ENCODE results near the gene NNAT. TPM values are rescaled to one million over a fixed set of nuclear protein-coding genes. Genes with fewer than 3 reads are reported as not detected.
"Not testable (repeated sequence)": the region's sequence is repeated elsewhere in the genome, so short reads cannot be mapped to it uniquely, and the experiment has no call there.

Gene NNAT
- total RNA-seq, 1 experiment from 2014 or later, result not detected

DNA sequence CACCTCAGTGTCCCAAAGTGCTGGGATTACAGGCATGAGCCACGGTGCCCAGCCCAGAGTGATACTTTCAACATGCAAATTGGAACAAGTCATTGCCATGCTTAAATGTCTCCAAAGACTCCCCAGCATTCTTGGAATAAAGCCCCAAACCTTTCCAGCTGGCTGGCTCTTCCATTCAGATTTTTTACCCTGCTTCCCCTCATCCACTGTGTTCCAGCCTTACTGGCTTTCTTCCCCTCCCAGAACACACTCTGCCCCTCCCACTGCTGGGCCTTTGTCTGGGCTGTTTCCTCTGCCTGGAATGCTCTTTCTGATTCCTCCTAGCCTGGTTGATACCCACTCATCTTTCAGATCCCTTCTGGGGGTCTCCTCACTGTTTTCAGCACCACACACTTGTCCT lies 40.1 kb upstream of the NNAT start:
- intact Hi-C loops (cut with micrococcal nuclease; ENCODE audit: unreplicated experiment), result no loop called here
- no TSS peak for BruUV-seq (replicated peaks)
- Histone ChIP-seq H3K4me2 (no peak overlapping the region), H4K20me1 (ENCODE audit: insufficient read depth) (no peaks in the 10 kb centered on the region), H3K27ac (no peak overlapping the region), H3K36me3 (ENCODE audit: low read depth) (no peaks in the 10 kb centered on the region), H2AFZ (no peak overlapping the region), H3K27me3 (ENCODE audit: insufficient read depth, low read depth) (peaks cover 96% of the 10 kb centered on the region), H3K9me3 (ENCODE audit: insufficient read depth, low read depth) (no peaks in the 10 kb centered on the region), H3K4me3 (no peak overlapping the region), H3F3A (ENCODE audit: insufficient read depth, low read depth) (no peaks in the 10 kb centered on the region), H3K4me1 (replicated peaks; ENCODE audit: insufficient read depth) (no peaks in the 10 kb centered on the region), H3K79me2 (ENCODE audit: low read depth) (no peaks in the 10 kb centered on the region), H3K9me2 (ENCODE audit: insufficient read depth) (no peaks in the 10 kb centered on the region)
- TF ChIP-seq CTCF (conservative IDR thresholded peaks at IDR 0.05), result no peak
- no peak for TF ChIP-seq EZH2 (IDR thresholded peaks at IDR 0.05; ENCODE audit: low read depth)
- CTCF ChIA-PET, result no interaction called here
- DNase-seq, result no peak
- POLR2A ChIA-PET (ENCODE audit: unreplicated experiment), result no interaction called here

DNA sequence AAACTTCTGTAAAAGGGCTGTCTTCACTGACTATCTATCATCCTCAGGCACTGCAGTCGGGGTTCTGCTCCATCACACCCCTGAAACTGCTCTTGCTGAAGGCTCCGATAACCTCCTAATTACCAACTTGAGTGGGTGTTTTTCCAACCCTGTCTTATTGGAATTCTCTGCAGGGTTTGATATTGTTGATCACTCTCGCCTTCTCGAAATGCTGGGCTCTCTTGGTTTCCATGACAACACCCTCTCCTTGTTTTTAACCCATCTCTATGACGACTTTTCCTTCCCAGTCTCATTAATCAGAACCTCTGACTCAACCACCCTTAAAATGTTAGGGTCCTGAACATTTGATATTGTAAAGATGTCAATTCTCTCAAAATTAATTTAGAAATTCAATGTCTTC lies 39.4 kb upstream of the NNAT start:
- TF ChIP-seq CTCF (conservative IDR thresholded peaks at IDR 0.05), result no peak
- TF ChIP-seq EZH2 (IDR thresholded peaks at IDR 0.05; ENCODE audit: low read depth), result no peak
- ChIA-PET CTCF (interaction anchor here (0.6 kb wide), 1 partner anchor 229 kb away, joined by 3 read pairs; no protein-coding TSS in a partner anchor), POLR2A (ENCODE audit: unreplicated experiment) (no interaction called here)
- no peak for DNase-seq
- Histone ChIP-seq H3K79me2 (ENCODE audit: low read depth) (no peaks in the 10 kb centered on the region), H3K9me3 (ENCODE audit: insufficient read depth, low read depth) (no peaks in the 10 kb centered on the region), H3K36me3 (ENCODE audit: low read depth) (no peaks in the 10 kb centered on the region), H3K27ac (no peak overlapping the region), H3K9me2 (ENCODE audit: insufficient read depth) (no peaks in the 10 kb centered on the region), H3K4me3 (no peak overlapping the region), H4K20me1 (ENCODE audit: insufficient read depth) (no peaks in the 10 kb centered on the region), H3F3A (ENCODE audit: insufficient read depth, low read depth) (no peaks in the 10 kb centered on the region), H3K4me2 (no peak overlapping the region), H2AFZ (no peak overlapping the region), H3K27me3 (ENCODE audit: insufficient read depth, low read depth) (peaks cover 96% of the 10 kb centered on the region), H3K4me1 (replicated peaks; ENCODE audit: insufficient read depth) (no peaks in the 10 kb centered on the region)
- intact Hi-C loops (cut with micrococcal nuclease; ENCODE audit: unreplicated experiment), result no loop called here
- no TSS peak for BruUV-seq (replicated peaks)

- peaks cover 96% of the 10 kb centered on the region for H3K27me3 ChIP-seq (ENCODE audit: insufficient read depth, low read depth)
- ChIA-PET POLR2A (ENCODE audit: unreplicated experiment) (no interaction called here), CTCF (no interaction called here)
- H3K27ac ChIP-seq, result no peak overlapping the region
- H3K4me3 ChIP-seq, result no peak overlapping the region
- H3K4me1 ChIP-seq (replicated peaks; ENCODE audit: insufficient read depth), result no peaks in the 10 kb centered on the region
- H3K36me3 ChIP-seq (ENCODE audit: low read depth), result no peaks in the 10 kb centered on the region
- TF ChIP-seq CTCF (conservative IDR thresholded peaks at IDR 0.05) (no peak), EZH2 (IDR thresholded peaks at IDR 0.05; ENCODE audit: low read depth) (no peak)
- no peaks in the 10 kb centered on the region for H4K20me1 ChIP-seq (ENCODE audit: insufficient read depth)
- intact Hi-C loops (cut with micrococcal nuclease; ENCODE audit: unreplicated experiment), result no loop called here
- no peaks in the 10 kb centered on the region for H3K9me3 ChIP-seq (ENCODE audit: insufficient read depth, low read depth)
- H3K79me2 ChIP-seq (ENCODE audit: low read depth), result no peaks in the 10 kb centered on the region
- no peak overlapping the region for H3K4me2 ChIP-seq
- no TSS peak for BruUV-seq (replicated peaks)
- DNase-seq, result no peak
- no peak overlapping the region for H2AFZ ChIP-seq
- no peaks in the 10 kb centered on the region for H3K9me2 ChIP-seq (ENCODE audit: insufficient read depth)
- no peaks in the 10 kb centered on the region for H3F3A ChIP-seq (ENCODE audit: insufficient read depth, low read depth)
Observed at GRCh38 chr20:37484331-37484730, 36.7 kb upstream of the NNAT start.

- H4K20me1 ChIP-seq (ENCODE audit: insufficient read depth); H3K36me3 ChIP-seq (ENCODE audit: low read depth); DNase-seq; H3K4me2 ChIP-seq; POLR2A ChIA-PET (ENCODE audit: unreplicated experiment); H3K79me2 ChIP-seq (ENCODE audit: low read depth); H3K9me3 ChIP-seq (ENCODE audit: insufficient read depth, low read depth); H3F3A ChIP-seq (ENCODE audit: insufficient read depth, low read depth); H3K27ac ChIP-seq; CTCF ChIA-PET; intact Hi-C loops (cut with micrococcal nuclease; ENCODE audit: unreplicated experiment); H3K9me2 ChIP-seq (ENCODE audit: insufficient read depth); H2AFZ ChIP-seq; H3K4me1 ChIP-seq (replicated peaks; ENCODE audit: insufficient read depth); H3K4me3 ChIP-seq; BruUV-seq (replicated peaks): not testable (repeated sequence)
- H3K27me3 ChIP-seq (ENCODE audit: insufficient read depth, low read depth), result peaks cover 98% of the 10 kb centered on the region
Observed at GRCh38 chr20:37486209-37486608, 34.8 kb upstream of the NNAT start.

Measured in PC-9 (cell line).